GM23338 (cell line): ENCODE data around the gene LIN7C. TPM values are rescaled to one million over a fixed set of nuclear protein-coding genes. Genes with fewer than 3 reads are reported as not detected.

ENCODE experiments used
- ATAC-seq: fragments of 200-7000 bp; cut with Tn5 transposase; 3 replicates; pipeline ENCODE4 v1.9.1; 2020
- DNase-seq: peaks from one replicate; pipeline ENCODE4 v3.0.0-alpha.2; 2015; ENCODE audit warnings: low spot score
- H2AFZ ChIP-seq: fragments of 200-600 bp; sonication (generic); 2 replicates; pipeline ENCODE4 v1.8.0; 2016; ENCODE audit warnings: antibody characterized with exemption, mild to moderate bottlenecking, moderate library complexity
- H3F3A ChIP-seq: fragments of 200-600 bp; sonication (generic); replicated peaks from 2 replicates; pipeline ENCODE4 v1.8.0; 2017; ENCODE audit warnings: antibody characterized with exemption, mixed run types, low read depth
- H3K27ac ChIP-seq: fragments of 200-600 bp; sonication (generic); 2 replicates; pipeline ENCODE4 v1.6.1; 2016; ENCODE audit warnings: low read depth
- H3K27me3 ChIP-seq: fragments of 200-600 bp; sonication (generic); 2 replicates; pipeline ENCODE4 v1.8.0; 2016; ENCODE audit warnings: mild to moderate bottlenecking, mixed run types, moderate library complexity; ENCODE audit not compliant: insufficient read depth
- H3K36me3 ChIP-seq: fragments of 200-600 bp; sonication (generic); 2 replicates; pipeline ENCODE4 v1.8.0; 2016; ENCODE audit warnings: mild to moderate bottlenecking; ENCODE audit not compliant: insufficient read depth
- H3K4me1 ChIP-seq: fragments of 200-600 bp; sonication (generic); 2 replicates; pipeline ENCODE4 v1.8.0; 2016; ENCODE audit warnings: mild to moderate bottlenecking, moderate library complexity; ENCODE audit not compliant: insufficient read depth
- H3K4me2 ChIP-seq: fragments of 200-600 bp; sonication (generic); 2 replicates; pipeline ENCODE4 v1.7.1; 2017; ENCODE audit warnings: mixed run types
- H3K4me3 ChIP-seq: fragments of 200-600 bp; sonication (generic); 2 replicates; pipeline ENCODE4 v1.6.1; 2016; ENCODE audit warnings: mixed run types
- H3K79me2 ChIP-seq: fragments of 200-600 bp; sonication (generic); replicated peaks from 2 replicates; pipeline ENCODE4 v1.8.0; 2017; ENCODE audit warnings: mild to moderate bottlenecking; ENCODE audit not compliant: insufficient read depth
- H3K9me2 ChIP-seq: fragments of 200-600 bp; sonication (generic); 2 replicates; pipeline ENCODE4 v1.8.0; 2017; ENCODE audit not compliant: insufficient read depth
- H4K20me1 ChIP-seq: fragments of 200-600 bp; sonication (generic); replicated peaks from 2 replicates; pipeline ENCODE4 v1.8.0; 2017; ENCODE audit warnings: mild to moderate bottlenecking; ENCODE audit not compliant: insufficient read depth
- H3K27ac Mint-ChIP-seq: 2 replicates; pipeline ENCODE4 v1.8.0; 2020; ENCODE audit warnings: inconsistent platforms, mild to moderate bottlenecking, moderate library complexity, mixed read lengths
- H3K27me3 Mint-ChIP-seq: 3 replicates; pipeline ENCODE4 v1.8.0; 2022; ENCODE audit warnings: low read depth, mild to moderate bottlenecking, moderate library complexity, mixed read lengths, inconsistent platforms; ENCODE audit not compliant: insufficient read depth, poor library complexity
- H3K36me3 Mint-ChIP-seq: 3 replicates; pipeline ENCODE4 v1.8.0; 2021; ENCODE audit warnings: low read depth, mild to moderate bottlenecking, inconsistent platforms, moderate library complexity, mixed read lengths
- H3K4me1 Mint-ChIP-seq: 3 replicates; pipeline ENCODE4 v1.8.0; 2020; ENCODE audit warnings: mild to moderate bottlenecking, inconsistent platforms, mixed read lengths
- H3K4me3 Mint-ChIP-seq: 3 replicates; pipeline ENCODE4 v1.8.0; 2021; ENCODE audit warnings: moderate library complexity, mild to moderate bottlenecking, inconsistent platforms, mixed read lengths
- H3K9me3 Mint-ChIP-seq: 3 replicates; pipeline ENCODE4 v1.8.0; 2020; ENCODE audit warnings: moderate library complexity, mild to moderate bottlenecking, inconsistent platforms, mixed read lengths
- ETS1 ChIP-seq: IDR thresholded peaks from 2 replicates; pipeline ENCODE4 v1.6.1; 2016; ENCODE audit warnings: antibody characterized with exemption
- EZH2phosphoT487 ChIP-seq: fragments of 200-600 bp; sonication (generic); IDR thresholded peaks from one replicate; pipeline ENCODE4 v1.8.1; 2018; ENCODE audit warnings: antibody characterized with exemption; ENCODE audit not compliant: unreplicated experiment
- JUNB ChIP-seq: IDR thresholded peaks from one replicate; pipeline ENCODE4 v1.6.1; 2016; ENCODE audit warnings: antibody characterized with exemption; ENCODE audit not compliant: unreplicated experiment
- POLR2AphosphoS5 ChIP-seq: IDR thresholded peaks from 2 replicates; pipeline ENCODE4 v1.6.1; 2016; ENCODE audit warnings: antibody characterized with exemption, low read depth
- REST ChIP-seq: IDR thresholded peaks from one replicate; pipeline ENCODE4 v1.6.1; 2018; ENCODE audit warnings: antibody characterized with exemption; ENCODE audit not compliant: unreplicated experiment
- STAT1 ChIP-seq: IDR thresholded peaks from one replicate; pipeline ENCODE4 v1.6.1; 2016; ENCODE audit warnings: antibody characterized with exemption; ENCODE audit not compliant: unreplicated experiment
- ZNF331 ChIP-seq: fragments of 250-450 bp; sonication (Bioruptor Pico); IDR thresholded peaks from 2 replicates; pipeline ENCODE4 v1.5.0; 2020; ENCODE audit warnings: low read depth, mild to moderate bottlenecking, moderate library complexity
- polyA plus RNA-seq: library from polyadenylated mRNA; unstranded; fragments of >200 nt; fragmentation: Nextera tagmentation; extraction: Ambion mirVana; gene quantifications from 2 replicates; pipeline ENCODE4 v1.2.1, GENCODE V29; 2016
- total RNA-seq: library from RNA; depleted of rRNA; stranded (reverse); fragments of >200 nt; shearing (Covaris generic); gene quantifications from 2 replicates; pipeline ENCODE4 v1.2.3, GENCODE V29; 2014
- TF ChIP-seq, protein P1 (sequence below): fragments of 250-450 bp; sonication (Bioruptor Pico); IDR thresholded peaks from 2 replicates; pipeline ENCODE4 v1.5.0; 2020; ENCODE audit warnings: mild to moderate bottlenecking, moderate library complexity

Gene LIN7C
- total and polyA plus RNA-seq, 2 experiments from 2014 or later, result 22.5 to 61.0 TPM

DNA sequence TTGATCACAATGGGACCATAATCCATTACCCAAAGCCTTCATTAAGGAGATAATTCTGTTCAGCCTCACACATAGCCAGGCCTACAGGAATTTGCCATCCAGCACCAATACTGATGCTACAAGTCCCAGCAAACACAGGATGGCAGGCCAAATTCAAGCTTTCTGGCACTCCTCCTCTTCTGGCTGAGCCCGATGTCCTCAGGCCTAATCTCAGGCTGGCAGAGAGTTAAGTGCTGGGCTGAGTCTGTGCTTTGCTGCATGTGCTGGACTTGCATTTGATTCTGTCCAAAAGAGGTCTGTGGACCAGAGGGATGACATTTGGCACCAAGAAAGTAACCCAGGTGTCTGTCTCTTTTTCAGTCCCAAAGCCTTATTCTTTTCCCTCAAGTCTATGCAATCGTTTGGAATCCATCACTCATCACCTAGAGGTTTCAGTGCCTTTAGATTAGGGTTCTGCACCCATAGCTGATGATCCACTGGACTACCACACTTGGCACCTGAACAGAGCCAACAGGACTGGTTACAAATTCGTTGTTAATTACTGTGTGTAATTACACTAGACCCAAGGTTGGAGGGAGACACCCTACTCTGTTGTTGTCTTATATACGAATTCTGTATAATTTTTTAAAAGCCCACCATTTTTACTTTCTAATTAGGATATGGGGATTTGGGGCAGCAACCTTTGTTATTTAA lies 19.4 kb upstream of the LIN7C start:
- H3K36me3 Mint-ChIP-seq, result no peaks in the 10 kb centered on the region
- H3K27ac Mint-ChIP-seq, result no peak overlapping the region
- no peak overlapping the region for H3K27ac ChIP-seq
- no peaks in the 10 kb centered on the region for H3F3A ChIP-seq
- H3K27me3 ChIP-seq, result no peaks in the 10 kb centered on the region
- ATAC-seq (no peak), DNase-seq (no peak)
- H2AFZ ChIP-seq, result no peak overlapping the region
- no peaks in the 10 kb centered on the region for H3K27me3 Mint-ChIP-seq
- H3K36me3 ChIP-seq, result no peaks in the 10 kb centered on the region
- no peak overlapping the region for H3K4me3 ChIP-seq
- no peaks in the 10 kb centered on the region for H3K9me3 Mint-ChIP-seq
- no peak overlapping the region for H3K4me2 ChIP-seq
- H3K79me2 ChIP-seq, result no peaks in the 10 kb centered on the region
- peaks cover 9% of the 10 kb centered on the region; the same call in 1 of the 2 replicates for H3K9me2 ChIP-seq
- H4K20me1 ChIP-seq, result no peaks in the 10 kb centered on the region
- no peak overlapping the region for H3K4me3 Mint-ChIP-seq
- H3K4me1 Mint-ChIP-seq, result peaks cover 5% of the 10 kb centered on the region; the same call in 1 of the 3 replicates
- peaks cover 10% of the 10 kb centered on the region for H3K4me1 ChIP-seq
- TF ChIP-seq STAT1 (no peak), EZH2phosphoT487 (no peak), REST (no peak)

DNA sequence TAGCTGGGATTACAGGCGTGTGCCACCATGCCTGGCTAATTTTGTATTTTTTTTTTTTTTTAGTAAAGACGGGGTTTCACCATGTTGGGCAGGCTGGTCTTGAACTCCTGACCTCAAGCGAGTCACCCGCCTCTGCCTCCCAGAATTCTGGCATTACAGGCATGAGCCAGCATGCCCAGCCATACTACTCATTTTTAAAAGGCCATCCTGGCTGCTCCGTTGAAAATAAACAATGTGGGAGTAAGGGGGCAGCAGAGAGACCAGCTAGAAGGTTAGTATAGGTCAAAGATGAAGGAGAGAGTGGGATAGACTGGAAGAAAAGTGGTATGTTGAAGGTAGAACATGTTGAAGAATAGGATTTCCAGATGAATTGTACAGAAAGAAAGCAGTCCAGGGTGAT lies 17.6 kb upstream of the LIN7C start:
- H2AFZ ChIP-seq, result no peak overlapping the region
- H3K4me3 Mint-ChIP-seq, result no peak overlapping the region
- no peaks in the 10 kb centered on the region for H3K27me3 ChIP-seq
- ATAC-seq (peak; percentile 95), DNase-seq (peak; percentile 83)
- H3K9me3 Mint-ChIP-seq, result no peaks in the 10 kb centered on the region
- peaks cover 9% of the 10 kb centered on the region; the same call in 1 of the 2 replicates for H3K9me2 ChIP-seq
- H3K36me3 Mint-ChIP-seq, result no peaks in the 10 kb centered on the region
- no peak overlapping the region for H3K27ac Mint-ChIP-seq
- H3K79me2 ChIP-seq, result no peaks in the 10 kb centered on the region
- peaks cover 10% of the 10 kb centered on the region for H3K4me1 ChIP-seq
- no peaks in the 10 kb centered on the region for H4K20me1 ChIP-seq
- H3K4me3 ChIP-seq, result no peak overlapping the region
- H3K36me3 ChIP-seq, result no peaks in the 10 kb centered on the region
- H3K27me3 Mint-ChIP-seq, result no peaks in the 10 kb centered on the region
- H3K27ac ChIP-seq, result no peak overlapping the region
- peaks cover 5% of the 10 kb centered on the region; the same call in 1 of the 3 replicates for H3K4me1 Mint-ChIP-seq
- H3F3A ChIP-seq, result no peaks in the 10 kb centered on the region
- no peak overlapping the region for H3K4me2 ChIP-seq
- TF ChIP-seq ETS1 (no peak), ZNF331 (no peak), POLR2AphosphoS5 (no peak), EZH2phosphoT487 (no peak), JUNB (no peak)
- TF ChIP-seq, protein P1, sequence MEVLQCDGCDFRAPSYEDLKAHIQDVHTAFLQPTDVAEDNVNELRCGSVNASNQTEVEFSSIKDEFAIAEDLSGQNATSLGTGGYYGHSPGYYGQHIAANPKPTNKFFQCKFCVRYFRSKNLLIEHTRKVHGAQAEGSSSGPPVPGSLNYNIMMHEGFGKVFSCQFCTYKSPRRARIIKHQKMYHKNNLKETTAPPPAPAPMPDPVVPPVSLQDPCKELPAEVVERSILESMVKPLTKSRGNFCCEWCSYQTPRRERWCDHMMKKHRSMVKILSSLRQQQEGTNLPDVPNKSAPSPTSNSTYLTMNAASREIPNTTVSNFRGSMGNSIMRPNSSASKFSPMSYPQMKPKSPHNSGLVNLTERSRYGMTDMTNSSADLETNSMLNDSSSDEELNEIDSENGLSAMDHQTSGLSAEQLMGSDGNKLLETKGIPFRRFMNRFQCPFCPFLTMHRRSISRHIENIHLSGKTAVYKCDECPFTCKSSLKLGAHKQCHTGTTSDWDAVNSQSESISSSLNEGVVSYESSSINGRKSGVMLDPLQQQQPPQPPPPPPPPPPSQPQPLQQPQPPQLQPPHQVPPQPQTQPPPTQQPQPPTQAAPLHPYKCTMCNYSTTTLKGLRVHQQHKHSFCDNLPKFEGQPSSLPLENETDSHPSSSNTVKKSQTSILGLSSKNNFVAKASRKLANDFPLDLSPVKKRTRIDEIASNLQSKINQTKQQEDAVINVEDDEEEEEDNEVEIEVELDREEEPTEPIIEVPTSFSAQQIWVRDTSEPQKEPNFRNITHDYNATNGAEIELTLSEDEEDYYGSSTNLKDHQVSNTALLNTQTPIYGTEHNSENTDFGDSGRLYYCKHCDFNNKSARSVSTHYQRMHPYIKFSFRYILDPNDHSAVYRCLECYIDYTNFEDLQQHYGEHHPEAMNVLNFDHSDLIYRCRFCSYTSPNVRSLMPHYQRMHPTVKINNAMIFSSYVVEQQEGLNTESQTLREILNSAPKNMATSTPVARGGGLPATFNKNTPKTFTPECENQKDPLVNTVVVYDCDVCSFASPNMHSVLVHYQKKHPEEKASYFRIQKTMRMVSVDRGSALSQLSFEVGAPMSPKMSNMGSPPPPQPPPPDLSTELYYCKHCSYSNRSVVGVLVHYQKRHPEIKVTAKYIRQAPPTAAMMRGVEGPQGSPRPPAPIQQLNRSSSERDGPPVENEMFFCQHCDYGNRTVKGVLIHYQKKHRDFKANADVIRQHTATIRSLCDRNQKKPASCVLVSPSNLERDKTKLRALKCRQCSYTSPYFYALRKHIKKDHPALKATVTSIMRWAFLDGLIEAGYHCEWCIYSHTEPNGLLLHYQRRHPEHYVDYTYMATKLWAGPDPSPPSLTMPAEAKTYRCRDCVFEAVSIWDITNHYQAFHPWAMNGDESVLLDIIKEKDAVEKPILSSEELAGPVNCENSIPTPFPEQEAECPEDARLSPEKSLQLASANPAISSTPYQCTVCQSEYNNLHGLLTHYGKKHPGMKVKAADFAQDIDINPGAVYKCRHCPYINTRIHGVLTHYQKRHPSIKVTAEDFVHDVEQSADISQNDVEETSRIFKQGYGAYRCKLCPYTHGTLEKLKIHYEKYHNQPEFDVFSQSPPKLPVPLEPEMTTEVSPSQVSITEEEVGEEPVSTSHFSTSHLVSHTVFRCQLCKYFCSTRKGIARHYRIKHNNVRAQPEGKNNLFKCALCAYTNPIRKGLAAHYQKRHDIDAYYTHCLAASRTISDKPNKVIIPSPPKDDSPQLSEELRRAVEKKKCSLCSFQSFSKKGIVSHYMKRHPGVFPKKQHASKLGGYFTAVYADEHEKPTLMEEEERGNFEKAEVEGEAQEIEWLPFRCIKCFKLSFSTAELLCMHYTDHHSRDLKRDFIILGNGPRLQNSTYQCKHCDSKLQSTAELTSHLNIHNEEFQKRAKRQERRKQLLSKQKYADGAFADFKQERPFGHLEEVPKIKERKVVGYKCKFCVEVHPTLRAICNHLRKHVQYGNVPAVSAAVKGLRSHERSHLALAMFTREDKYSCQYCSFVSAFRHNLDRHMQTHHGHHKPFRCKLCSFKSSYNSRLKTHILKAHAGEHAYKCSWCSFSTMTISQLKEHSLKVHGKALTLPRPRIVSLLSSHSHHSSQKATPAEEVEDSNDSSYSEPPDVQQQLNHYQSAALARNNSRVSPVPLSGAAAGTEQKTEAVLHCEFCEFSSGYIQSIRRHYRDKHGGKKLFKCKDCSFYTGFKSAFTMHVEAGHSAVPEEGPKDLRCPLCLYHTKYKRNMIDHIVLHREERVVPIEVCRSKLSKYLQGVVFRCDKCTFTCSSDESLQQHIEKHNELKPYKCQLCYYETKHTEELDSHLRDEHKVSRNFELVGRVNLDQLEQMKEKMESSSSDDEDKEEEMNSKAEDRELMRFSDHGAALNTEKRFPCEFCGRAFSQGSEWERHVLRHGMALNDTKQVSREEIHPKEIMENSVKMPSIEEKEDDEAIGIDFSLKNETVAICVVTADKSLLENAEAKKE, result no peak
